ENCODE data around the gene EIF2B5.

DNA sequence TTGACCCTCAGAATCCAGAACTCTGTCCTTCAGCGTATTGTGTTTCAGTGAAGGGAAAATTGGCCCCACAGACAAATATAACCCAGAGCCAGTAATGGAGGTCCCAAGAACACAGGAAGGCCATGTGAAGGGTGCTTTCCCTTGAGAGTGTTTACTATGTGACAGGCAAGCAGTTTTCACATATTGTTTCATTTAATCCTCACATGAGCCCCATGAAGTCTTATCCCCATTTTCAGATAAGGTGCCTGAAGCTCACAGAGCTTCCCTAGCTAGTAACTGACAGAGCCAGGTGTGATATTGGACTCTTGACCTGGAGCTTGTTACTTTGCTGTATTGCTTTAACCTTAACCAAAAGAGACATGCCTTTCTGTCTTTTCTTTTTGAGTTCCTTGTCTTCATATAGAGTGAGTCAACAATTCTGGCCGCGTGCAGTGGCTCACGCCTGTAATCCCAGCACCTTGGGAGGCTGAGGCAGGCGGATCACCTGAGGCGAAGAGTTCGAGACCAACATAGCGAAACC is 10.7 kb downstream of the EIF2B5 start:
- no peak for TF ChIP-seq EZH2phosphoT487 (IDR thresholded peaks at IDR 0.05; ENCODE audit: low read depth, severe bottlenecking, unreplicated experiment)
- TF ChIP-seq, protein P1, sequence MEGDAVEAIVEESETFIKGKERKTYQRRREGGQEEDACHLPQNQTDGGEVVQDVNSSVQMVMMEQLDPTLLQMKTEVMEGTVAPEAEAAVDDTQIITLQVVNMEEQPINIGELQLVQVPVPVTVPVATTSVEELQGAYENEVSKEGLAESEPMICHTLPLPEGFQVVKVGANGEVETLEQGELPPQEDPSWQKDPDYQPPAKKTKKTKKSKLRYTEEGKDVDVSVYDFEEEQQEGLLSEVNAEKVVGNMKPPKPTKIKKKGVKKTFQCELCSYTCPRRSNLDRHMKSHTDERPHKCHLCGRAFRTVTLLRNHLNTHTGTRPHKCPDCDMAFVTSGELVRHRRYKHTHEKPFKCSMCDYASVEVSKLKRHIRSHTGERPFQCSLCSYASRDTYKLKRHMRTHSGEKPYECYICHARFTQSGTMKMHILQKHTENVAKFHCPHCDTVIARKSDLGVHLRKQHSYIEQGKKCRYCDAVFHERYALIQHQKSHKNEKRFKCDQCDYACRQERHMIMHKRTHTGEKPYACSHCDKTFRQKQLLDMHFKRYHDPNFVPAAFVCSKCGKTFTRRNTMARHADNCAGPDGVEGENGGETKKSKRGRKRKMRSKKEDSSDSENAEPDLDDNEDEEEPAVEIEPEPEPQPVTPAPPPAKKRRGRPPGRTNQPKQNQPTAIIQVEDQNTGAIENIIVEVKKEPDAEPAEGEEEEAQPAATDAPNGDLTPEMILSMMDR (IDR thresholded peaks at IDR 0.05; ENCODE audit: poor library complexity), result no peak
- TF ChIP-seq EZH2 (IDR thresholded peaks at IDR 0.05; ENCODE audit: borderline replicate concordance), result no peak

Measured in hepatocyte (in vitro differentiated cells).